ENCODE results near the gene SND1.

DNA sequence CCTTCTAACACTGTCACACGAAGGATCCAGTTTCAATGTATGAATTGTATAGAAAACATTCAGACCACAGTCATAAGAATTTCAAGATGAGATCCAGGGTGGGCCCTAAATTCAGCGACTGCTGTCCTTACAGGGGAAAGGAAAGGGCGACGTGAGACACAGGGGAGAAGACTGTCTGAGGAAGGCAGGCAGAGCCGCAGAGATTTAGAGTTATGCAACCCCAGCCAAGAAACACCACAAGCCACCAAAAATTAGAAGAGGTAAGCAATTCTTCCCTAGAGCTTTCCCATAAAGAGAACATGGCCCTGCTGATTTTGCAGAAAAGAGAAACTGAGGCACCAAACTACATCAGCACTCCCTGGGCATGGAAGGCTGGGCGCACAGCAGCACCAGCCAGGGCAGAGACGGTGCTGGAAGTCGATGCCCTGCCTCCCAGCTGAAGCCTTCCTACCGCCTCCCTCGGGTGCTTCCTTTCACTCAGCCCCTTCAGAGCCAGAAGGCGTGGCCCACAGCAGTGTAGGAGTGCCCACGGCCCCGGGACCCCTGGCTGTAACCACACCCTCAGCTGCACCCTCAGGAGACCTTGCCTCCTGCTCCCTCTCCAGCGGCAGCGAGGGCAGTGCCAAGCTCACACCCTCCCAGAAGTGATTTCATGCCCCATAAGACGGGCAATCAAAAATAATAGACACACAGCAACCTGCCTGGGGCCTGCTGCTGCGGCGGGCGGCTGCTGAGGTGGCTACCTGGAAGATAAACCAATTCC, 460.2 kb downstream of the SND1 start:
- no peak for TF ChIP-seq EP300 (IDR thresholded peaks at IDR 0.05)
- TF ChIP-seq, protein P1, sequence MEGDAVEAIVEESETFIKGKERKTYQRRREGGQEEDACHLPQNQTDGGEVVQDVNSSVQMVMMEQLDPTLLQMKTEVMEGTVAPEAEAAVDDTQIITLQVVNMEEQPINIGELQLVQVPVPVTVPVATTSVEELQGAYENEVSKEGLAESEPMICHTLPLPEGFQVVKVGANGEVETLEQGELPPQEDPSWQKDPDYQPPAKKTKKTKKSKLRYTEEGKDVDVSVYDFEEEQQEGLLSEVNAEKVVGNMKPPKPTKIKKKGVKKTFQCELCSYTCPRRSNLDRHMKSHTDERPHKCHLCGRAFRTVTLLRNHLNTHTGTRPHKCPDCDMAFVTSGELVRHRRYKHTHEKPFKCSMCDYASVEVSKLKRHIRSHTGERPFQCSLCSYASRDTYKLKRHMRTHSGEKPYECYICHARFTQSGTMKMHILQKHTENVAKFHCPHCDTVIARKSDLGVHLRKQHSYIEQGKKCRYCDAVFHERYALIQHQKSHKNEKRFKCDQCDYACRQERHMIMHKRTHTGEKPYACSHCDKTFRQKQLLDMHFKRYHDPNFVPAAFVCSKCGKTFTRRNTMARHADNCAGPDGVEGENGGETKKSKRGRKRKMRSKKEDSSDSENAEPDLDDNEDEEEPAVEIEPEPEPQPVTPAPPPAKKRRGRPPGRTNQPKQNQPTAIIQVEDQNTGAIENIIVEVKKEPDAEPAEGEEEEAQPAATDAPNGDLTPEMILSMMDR (IDR thresholded peaks at IDR 0.05) = no peak
